Gastroesophageal sphincter (tissue), 3 donors: ENCODE measurements around the gene GPR150.

Source experiments
- CTCF ChIP-seq, 4 experiments: fragments of 200-600 bp in 2 of 4; fragments of 450-650 bp in 2 of 4; sonication (generic) in 1 of 4; IDR thresholded peaks; one replicate each; pipeline ENCODE4 v1.5.1; 2017 to 2019; ENCODE audit warnings: antibody characterized with exemption in 4 of 4, mild to moderate bottlenecking in 2 of 4, moderate library complexity in 2 of 4
- EP300 ChIP-seq: sonication (generic); formaldehyde crosslinking; IDR thresholded peaks from one replicate; pipeline ENCODE4 v1.6.1; 2017; ENCODE audit warnings: antibody characterized with exemption, mild to moderate bottlenecking
- POLR2AphosphoS5 ChIP-seq: sonication (generic); formaldehyde crosslinking; IDR thresholded peaks from one replicate; pipeline ENCODE4 v1.6.1; 2017; ENCODE audit warnings: antibody characterized with exemption

- TF ChIP-seq CTCF (IDR thresholded peaks at IDR 0.05) (no peak), EP300 (no peak), POLR2AphosphoS5 (no peak)
Observed at GRCh38 chr5:95621839-95622629, 2.1 kb downstream of the GPR150 start.
